D721Med (cell line): Measurements from ENCODE around the gene FILIP1L.
"Not testable (repeated sequence)": the region's sequence is repeated elsewhere in the genome, so short reads cannot be mapped to it uniquely, and the experiment has no call there.

ENCODE experiments used
- DNase-seq: peaks from one replicate; pipeline ENCODE4 v3.0.0; 2011; ENCODE audit warnings: low spot score; ENCODE audit not compliant: insufficient read length
- FAIRE-seq: peaks from 2 replicates; lab custom pipeline; 2011; peaks lifted over from hg19 to GRCh38; lab: Jason Lieb, UNC
- CTCF ChIP-seq: IDR thresholded peaks from 2 replicates; pipeline ENCODE4 v1.5.1; 2012; ENCODE audit warnings: mild to moderate bottlenecking, control low read depth; ENCODE audit not compliant: insufficient read depth; ENCODE audit errors: missing control alignments

FILIP1L gene

GRCh38 chr3:100100425-100100824, 13.9 kb downstream of the FILIP1L start:
- no peak for TF ChIP-seq CTCF
- FAIRE-seq (no peak), DNase-seq (no peak)

GRCh38 chr3:100099621-100100020, 14.7 kb downstream of the FILIP1L start:
- FAIRE-seq (no peak), DNase-seq (no peak)
- TF ChIP-seq CTCF: no peak

- FAIRE-seq (no peak), DNase-seq (no peak)
- TF ChIP-seq CTCF: no peak
These were observed 15.6 kb downstream of the FILIP1L start for GRCh38 chr3:100098784-100099070.

GRCh38 chr3:100097919-100098783, 16.1 kb downstream of the FILIP1L start:
- FAIRE-seq: no peak
- TF ChIP-seq CTCF: no peak
- DNase-seq: no peak

GRCh38 chr3:100096866-100097265, 17.4 kb downstream of the FILIP1L start:
- no peak for TF ChIP-seq CTCF
- FAIRE-seq (no peak), DNase-seq (no peak)

GRCh38 chr3:100096286-100096685, 18.0 kb downstream of the FILIP1L start:
- DNase-seq, FAIRE-seq: not testable (repeated sequence)

- DNase-seq (no peak), FAIRE-seq (no peak)
- TF ChIP-seq CTCF: no peak
These were observed 20.5 kb downstream of the FILIP1L start for GRCh38 chr3:100093831-100094230.
